NCI-H524 (cell line): ENCODE measurements around the gene HOXD9.

Experiments
- DNase-seq, 2 experiments: peaks; one replicate each; lab custom pipeline; 2025; lab: John Stamatoyannopoulos, UW

The HOXD9 gene

DNA sequence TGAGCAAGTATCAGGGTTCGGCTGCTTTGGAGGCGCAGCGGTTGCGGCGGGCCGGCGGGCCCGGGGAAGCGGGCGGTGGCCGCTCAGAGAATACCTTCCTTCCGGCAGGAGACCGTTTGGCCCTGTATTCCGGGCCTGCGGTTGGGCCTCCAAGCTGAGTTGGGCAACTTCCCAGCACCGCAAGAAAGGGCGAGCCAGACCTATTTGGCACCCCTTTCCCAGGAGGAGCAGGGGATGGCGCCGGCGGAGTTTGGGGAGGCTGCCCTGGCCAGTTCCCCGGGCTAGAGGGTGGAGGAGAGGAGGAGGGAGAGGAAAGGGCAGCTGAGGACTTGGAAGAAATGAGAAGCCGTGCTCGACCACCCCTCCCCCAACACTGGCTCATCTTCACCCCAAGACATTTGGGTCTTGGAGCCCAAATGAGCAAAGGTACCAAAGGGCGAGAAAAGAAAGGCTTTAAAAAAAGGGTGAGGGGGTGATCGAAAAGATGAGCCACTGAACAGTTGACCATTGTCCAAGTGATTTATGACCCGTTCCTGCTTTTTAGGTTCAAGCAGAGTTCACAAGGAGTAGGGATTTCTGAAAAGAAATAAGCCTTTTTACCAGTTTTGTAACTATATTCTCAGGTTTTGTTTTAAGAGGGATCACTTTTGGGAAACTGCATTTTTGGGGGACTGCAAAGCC lies 43.0 kb downstream of the HOXD9 start:
- no peak for DNase-seq

DNA sequence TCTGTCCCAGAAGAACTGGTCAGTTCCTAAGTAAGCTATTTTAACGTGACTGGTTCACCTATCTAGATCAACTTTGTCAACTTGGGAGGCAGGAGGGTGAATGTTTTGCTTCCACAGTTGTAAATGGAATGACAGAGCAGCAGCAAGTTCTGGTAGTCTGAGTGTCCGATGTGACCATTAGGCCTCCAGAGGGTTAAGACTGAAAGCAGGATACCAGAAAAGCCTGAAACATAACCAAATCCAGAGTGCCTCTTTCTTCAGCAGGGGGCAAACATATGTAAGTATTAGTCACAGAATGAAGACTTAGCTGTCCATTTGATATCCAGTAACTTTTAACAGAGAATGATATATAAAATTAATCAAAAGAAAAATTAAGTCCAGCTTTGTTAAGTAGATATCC lies 43.8 kb downstream of the HOXD9 start:
- DNase-seq, result no peak

DNA sequence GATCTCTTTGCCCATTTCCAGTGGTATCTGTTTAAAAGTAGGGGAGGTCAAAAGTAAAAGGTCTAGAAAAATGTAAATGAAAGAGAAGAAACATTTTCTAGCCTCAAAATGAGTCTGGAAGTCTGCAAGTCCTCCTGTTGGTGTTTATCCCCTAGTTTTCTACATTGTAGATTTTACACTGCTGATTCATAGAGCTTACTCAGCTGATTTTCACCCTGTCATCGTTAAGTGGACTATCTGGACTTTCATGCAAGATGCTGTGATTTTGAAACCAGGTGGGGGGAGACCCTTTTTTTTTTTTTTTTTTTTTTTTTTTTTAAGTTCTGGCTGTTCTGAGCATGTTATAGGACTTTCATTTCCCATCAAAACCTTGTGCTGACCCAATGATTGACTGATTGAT lies 44.9 kb downstream of the HOXD9 start:
- no peak for DNase-seq

DNA sequence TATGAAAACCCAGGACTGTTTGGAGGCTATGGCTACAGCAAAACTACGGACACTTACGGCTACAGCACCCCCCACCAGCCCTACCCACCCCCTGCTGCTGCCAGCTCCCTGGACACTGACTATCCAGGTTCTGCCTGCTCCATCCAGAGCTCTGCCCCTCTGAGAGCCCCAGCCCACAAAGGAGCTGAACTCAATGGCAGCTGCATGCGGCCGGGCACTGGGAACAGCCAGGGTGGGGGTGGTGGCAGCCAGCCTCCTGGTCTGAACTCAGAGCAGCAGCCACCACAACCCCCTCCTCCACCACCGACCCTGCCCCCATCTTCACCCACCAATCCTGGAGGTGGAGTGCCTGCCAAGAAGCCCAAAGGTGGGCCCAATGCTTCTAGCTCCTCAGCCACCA lies 46.7 kb downstream of the HOXD9 start:
- DNase-seq, result no peak

DNA sequence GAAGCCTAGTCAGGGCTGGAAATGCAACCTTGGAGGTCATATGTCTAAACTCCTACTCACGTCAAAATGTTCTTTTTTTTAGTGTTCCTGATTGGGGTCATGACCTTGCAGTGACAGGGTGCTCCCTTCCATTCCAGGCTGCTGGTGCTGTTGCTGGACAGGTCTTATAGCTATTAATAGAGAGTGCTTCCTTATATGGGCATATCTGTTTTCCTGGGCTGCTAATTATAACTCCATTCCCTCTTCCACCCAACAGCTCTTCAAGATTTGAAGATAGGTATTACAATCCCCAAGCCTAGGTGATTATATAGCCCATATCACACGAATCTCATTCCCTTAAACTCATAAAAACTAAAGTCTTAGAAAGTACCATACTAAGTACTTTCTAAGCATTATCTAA lies 47.2 kb downstream of the HOXD9 start:
- DNase-seq, result no peak

DNA sequence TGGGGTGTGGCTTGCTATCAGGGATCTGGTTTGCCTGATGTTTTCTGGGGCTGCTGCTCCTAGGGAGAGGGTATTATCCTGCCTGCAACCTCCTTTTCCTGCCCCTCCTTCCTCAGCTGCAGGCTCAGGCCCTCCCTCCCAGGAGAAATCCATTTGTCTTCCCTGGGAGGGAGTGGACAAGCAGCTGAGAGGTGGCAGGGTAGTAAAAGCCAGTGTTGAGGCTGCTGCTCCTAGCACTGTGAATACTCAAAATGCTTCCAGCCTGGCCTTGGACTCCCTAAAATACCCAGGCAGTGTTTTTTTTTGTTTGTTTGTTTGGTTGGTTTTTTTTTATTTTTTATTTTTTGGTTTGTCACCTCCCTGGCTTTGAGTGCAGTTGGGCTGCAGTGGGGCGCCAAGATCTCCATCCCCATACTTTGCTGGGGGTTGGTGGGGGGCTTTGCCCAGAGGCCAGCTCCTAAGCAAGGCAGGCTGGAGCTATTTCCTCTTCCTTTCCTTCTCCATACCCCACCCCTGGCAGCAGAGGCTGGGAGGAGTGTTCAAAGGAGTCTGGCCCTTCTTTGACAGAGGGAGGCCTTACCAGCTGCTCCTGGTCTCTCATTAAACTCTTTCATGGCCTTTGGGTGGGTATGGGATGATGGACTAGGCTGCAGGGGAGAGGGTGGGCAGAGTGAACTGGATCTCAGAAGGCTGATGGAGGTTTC lies 48.2 kb downstream of the HOXD9 start:
- DNase-seq, result peak; percentile 46 to 53

DNA sequence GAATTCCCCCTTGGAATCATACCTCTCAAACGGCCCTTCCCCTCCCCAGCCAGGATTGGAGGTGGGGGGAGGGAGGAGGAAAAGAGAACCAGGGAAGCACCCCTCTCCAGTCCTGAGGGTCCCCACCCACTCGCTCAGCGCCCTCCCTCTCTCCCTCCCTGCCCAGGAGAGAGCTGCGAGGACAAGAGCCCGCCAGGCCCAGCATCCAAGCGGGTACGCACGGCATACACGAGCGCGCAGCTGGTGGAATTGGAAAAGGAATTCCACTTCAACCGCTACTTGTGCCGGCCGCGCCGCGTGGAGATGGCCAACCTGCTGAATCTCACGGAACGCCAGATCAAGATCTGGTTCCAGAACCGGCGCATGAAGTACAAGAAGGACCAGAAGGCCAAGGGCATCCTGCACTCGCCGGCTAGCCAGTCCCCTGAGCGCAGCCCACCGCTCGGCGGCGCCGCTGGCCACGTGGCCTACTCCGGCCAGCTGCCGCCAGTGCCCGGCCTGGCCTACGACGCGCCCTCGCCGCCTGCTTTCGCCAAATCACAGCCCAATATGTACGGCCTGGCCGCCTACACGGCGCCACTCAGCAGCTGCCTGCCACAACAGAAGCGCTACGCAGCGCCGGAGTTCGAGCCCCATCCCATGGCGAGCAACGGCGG lies 49.0 kb downstream of the HOXD9 start:
- DNase-seq, result peak; percentile 46 to 71

DNA sequence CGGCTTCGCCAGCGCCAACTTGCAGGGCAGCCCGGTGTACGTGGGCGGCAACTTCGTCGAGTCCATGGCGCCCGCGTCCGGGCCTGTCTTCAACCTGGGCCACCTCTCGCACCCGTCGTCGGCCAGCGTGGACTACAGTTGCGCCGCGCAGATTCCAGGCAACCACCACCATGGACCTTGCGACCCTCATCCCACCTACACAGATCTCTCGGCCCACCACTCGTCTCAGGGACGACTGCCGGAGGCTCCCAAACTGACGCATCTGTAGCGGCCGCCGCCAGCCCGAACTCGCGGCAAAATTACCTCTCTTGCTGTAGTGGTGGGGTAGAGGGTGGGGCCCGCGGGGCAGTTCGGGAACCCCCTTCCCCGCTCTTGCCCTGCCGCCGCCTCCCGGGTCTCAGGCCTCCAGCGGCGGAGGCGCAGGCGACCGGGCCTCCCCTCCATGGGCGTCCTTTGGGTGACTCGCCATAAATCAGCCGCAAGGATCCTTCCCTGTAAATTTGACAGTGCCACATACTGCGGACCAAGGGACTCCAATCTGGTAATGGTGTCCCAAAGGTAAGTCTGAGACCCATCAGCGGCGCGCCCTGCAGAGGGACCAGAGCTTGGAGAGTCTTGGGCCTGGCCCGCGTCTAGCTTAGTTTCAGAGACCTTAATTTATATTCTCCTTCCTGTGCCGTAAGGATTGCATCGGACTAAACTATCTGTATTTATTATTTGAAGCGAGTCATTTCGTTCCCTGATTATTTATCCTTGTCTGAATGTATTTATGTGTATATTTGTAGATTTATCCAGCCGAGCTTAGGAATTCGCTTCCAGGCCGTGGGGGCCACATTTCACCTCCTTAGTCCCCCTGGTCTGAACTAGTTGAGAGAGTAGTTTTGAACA lies 49.7 kb downstream of the HOXD9 start:
- DNase-seq, result peak; percentile 12 to 43

DNA sequence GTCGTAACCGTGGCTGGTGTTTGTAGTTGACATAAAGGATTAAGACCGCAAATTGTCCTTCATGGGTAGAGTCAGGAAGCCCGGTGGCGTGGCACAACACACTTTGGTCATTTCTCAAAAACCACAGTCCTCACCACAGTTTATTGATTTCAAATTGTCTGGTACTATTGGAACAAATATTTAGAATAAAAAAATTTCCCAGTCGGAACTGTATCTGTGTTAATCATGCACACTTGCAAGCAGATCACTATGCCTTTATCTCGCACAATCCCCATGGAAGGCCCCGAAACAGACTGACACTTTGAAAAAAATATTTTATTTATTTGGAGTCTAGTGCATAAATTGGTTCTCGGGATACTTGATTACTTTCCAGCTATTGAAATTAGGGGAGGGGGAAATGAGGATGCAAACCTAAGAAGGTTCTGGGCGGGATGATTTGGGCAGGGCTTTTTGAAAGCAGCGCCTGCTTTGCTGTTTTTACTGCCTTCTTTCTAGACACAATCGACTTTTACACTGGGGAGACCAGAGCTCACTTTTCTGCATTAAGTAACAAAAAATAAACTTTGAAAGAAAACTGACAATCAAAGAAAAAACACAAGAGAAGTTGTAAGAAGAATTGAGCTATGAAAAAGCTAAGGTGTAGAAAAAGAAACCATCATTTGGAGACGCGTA lies 50.5 kb downstream of the HOXD9 start:
- DNase-seq, result peak in 1 of 2 experiments; percentile 53

DNA sequence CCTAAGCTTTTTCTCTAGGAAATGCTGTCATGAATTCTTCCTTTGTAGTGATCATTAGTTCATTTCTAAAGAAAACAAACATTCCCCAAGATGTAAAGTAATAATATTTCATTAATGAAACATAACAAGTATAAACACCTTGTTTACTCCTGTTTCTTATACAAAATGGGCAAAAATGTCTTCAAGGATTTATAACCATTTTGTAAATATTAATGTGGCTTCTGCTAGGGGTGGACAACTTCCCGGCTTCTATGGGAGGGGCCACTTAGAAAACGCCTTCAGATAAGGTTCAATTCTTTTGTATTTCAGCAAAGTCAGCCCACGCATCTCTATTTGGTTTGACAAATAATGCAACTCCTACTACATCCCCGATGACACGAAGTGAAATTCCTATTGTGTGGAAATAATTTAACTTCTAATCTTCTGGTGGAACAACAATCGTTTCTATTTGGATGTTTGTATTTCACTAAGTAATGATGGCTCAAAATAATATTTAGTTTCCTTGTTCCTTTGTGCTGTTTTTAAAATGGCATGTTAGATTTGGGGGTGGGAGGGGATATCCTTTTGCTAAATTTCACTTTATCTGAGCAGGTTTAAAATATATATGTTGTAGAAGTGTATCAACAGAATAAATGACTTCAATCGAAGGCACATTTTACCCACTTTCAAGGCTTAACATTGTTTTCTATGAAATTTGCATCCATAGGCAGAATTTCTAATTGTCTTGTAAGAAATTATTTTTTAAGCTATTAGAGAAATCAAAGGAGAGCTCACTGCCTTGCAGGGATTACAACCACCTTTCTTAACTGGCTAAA lies 51.3 kb downstream of the HOXD9 start:
- DNase-seq, result no peak

DNA sequence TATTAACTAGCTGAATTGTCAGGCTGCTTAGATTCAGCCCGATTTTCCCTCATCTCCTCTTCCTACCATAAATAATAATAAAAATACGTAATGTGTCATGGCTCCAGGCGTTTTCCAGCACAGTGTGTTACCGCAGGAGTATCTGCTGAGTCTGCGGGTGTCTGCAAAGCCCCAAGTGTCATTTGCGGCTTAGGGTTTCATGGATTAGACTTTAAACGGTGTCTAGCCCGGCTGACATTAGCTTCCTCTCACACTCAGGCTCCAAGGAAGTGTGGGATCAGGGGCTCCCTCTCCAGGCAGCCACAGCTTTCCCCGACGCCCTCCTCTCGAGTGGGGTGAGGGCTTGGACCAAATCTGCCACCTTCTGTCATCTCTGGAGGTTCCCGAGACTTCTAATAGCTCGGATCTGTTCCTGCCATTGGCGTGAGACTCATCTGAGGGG lies 51.9 kb downstream of the HOXD9 start:
- peak; percentile 93 to 96 for DNase-seq
